ENCODE data around the gene FRMD1.

The FRMD1 gene

DNA sequence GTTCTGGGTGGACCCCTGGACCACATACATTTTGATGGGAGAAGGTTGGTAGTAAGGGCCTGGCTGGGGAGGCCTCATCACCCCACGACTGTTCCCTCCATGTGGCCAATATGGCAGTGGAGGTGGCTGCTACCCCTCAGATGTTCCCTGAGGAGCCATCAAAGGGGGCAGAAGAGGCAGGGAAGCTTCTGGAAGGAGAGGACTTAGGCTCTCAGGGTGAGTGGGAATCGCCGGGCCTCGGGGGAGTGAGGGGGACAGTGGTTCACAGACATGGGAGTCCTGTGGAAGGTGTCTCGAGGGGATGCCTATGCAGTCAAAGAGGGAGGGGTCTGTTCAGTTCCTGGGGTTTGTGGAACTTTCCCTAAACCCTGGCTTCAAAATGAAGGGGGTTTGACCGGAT lies 32.9 kb upstream of the FRMD1 start:
- no peak for DNase-seq (ENCODE audit: low read depth)

GRCh38 chr6:168110437-168110836 lies 31.4 kb upstream of the FRMD1 start:
- no peak for DNase-seq (ENCODE audit: low read depth)

DNA sequence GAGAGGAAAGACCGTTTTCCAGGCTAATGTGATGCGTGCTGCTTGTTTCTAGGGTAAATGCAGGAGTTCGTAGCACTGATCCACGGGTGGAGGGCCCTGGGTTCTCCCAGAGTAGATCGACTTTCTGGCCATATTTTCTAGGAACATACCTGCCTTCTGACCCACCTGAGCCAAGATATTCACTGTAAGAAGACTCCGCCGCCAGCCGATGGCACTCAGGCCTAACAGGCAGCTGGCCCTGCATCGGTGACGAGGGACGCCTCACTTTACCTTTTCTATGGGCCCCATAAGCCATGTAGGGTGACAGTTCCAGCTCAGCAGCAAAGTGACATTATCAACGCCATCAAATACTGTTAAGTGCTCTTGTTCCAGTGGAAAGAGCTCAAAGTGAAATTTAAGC lies 30.2 kb upstream of the FRMD1 start:
- no peak for DNase-seq (ENCODE audit: low read depth)

- DNase-seq (ENCODE audit: low read depth) = no peak
These were observed 28.4 kb upstream of the FRMD1 start for GRCh38 chr6:168107191-168107983.

DNA sequence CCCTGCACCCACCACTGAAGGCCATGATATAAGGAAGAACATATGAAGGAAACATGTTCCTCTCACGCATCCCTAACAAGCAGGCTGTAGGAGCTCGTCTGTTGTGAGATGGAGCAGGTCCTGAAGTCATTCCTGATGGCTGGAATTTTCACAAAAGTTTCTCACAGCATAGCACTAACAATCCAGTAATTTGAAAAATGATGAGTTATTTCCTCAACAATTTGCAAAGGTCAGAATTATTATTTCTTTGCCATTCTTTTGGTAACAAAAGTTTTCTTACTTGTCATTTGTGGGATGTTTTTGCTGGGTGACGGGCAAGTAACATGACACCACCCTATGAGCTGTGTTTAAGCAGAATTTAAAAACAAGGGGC lies 27.6 kb upstream of the FRMD1 start:
- DNase-seq (ENCODE audit: low read depth) = no peak

DNA sequence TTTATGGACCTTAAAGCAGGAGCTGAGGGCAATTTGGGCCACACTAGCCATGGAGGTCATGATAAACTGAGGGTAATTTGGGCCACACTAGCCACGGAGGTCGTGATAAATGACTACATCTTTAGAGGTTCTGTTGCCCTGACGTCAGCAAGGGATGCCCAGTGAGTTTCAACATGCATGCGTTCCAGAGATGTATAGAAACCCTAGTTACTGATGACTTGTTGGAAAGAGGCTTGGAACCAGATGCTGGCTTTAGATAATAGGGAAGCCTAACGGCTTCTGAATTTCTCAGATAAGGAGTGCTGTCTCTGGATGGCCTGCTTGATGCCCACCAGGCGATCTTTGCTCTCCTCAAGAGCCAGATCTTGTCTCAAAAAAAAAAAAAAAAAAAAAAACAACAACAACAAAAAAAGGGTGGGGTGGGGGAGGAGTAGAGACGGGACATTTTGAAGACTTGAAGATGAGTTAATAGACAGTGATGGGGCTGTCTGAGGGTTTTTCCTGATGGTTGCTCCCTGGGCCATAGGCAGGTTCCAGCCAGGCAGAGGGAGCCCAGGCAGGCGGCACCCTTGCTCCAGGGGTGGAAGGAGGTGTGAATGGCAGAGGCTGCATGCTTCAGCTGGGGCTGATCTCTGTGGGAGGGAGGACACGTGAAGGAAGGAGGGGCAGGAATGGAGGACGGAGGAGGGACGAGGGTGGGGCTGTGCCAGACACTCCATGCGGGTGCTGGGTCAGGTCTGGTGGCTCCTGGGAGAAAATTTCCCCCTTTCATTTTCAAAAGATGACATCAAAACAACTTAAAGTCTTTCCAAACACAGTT lies 27.0 kb upstream of the FRMD1 start:
- DNase-seq (ENCODE audit: low read depth) = no peak

- no peak for DNase-seq (ENCODE audit: low read depth)
These were observed 25.6 kb upstream of the FRMD1 start for GRCh38 chr6:168104636-168105035.

DNA sequence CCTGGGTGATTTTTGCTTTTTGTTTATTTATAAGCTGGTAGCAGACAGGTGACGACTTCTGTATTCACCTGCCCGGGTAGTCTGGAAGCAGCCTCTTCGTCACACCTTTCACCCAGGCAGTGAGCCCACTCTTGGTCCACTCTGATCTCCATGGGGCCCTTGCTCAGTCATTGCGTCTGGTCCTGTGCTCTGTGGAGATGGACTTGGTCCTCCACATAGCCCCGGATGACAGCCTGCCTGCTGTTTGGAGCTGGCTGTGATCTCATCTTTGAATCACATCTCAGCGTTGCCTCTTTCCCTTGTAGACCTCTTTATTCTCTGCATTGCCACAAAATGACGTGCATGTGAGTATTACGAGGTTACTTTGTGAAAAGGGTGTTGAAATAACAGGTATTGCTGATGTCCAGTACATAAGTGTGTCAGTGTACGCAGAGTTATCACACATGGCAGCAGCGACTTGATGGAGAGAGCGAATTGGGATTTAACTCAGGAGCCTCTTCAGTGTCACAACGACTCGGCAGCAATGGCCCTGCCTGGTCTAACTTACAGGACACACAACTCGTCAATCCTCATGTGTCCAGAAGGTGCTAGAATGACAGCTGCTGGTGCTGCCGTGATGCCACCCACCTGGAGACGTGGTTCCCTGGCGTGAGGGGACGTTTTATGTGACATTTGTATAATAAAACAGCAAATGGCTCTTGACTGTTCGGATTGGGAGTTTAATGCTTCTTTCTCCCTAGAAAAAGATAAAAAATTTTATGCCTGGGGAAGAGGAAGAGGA lies 24.2 kb upstream of the FRMD1 start:
- no peak for DNase-seq (ENCODE audit: low read depth)

DNA sequence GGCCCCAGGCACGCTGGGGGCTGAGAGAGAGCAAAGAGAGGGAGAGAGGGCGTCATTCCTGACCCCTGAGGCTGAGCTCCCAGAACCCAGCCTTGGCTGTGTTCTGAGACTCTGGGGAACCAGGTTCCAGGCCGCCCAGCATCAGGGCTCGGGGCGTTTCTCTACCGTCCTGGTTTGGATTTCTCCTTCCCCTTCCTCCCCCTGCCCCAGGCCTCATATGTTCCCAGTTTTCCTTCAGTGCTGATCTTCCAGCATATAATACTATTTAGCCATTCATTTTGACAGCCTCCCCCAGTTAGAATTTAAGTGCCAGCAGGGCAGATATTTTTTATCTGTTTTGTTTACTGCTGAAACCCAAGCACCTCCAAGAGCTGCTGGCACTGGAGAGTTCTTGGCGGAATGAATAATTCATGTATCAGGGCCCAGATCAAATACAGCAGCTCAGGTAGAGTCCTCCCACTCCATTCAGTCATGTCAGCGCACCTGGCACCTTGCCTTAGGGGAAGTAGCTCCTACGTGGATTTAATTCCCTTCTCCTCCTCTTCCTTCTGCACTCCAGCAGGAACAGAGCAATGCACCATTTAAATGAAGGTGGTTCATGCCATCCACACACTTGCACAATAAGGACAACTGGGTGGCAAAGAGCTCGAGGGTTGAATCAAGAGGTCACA lies 23.4 kb upstream of the FRMD1 start:
- no peak for DNase-seq (ENCODE audit: low read depth)

DNA sequence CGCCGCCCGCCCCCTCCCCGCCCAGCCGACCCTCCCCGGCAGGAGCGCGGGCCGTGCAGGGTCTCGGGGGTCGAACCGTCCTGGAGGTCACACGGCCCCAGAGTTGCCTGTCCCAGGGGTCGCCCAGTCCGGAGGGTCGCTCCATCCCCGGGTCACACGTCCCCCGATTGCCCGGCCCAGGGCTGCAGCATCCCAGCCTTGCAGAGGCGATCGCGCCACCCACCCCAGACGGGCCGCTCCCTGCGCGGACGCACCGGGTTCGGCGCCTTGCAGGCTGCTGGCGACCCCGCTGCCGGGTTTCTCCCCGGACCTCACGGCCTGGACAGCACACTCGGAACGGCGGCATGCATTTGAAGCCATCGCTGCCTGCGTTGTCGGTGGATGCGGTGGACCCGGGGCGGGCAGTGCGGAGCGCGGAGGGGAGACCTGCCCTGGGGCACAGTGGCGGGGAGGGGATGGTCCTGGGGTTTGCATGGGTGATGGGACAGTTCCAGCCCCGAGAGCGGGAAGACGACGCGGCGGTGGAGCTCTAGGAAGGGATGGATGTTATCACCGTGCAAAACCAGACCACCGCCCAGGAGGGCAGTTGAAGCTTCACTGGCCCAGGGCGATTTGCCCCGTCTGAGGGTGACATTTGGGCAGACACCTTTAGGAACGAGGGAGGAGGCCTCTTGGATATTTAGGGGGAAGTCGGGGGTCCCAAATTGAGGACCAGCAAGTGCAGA lies 22.7 kb upstream of the FRMD1 start:
- DNase-seq (ENCODE audit: low read depth) = no peak

GRCh38 chr6:168100803-168101589 lies 22.0 kb upstream of the FRMD1 start:
- DNase-seq (ENCODE audit: low read depth) = no peak

DNA sequence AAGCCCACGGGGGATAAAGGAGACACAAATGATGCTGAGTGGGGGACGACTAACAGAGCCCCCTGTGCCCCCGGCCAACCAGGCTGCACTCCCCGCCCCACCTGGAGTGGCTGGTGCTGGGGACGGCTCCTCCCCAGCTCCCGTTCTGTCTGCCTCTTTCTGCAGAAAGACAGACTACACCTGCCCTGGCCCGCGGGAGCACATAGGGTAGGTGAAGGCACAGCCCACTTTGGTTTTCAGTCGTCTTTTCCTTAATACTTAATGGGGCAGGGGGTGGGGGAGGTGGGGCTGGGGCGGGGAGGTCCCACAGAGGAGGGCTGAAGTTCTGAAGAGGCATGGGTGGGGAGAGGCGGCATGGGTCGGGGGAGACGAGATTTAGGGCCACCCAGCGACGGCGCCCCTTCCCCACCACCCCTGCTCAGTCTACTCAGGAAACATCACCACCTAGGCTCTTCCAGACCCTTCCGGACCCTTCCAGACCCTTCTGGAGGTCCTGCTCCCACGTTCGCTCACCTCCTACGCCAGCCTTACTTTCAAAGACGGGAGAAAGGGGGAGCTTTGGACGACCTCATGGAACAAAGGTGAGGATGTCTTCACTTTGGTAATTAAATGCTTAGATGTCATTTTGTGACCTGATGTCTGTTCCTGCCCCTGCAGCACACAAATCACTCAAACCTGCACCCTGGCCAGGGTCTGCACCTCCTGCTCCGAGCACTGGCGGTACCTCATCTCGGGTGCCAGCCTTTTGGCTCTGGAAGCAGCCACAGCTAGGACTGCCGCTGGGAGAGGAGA lies 21.2 kb upstream of the FRMD1 start:
- DNase-seq (ENCODE audit: low read depth) = no peak

GRCh38 chr6:168099201-168100010 lies 20.4 kb upstream of the FRMD1 start:
- no peak for DNase-seq (ENCODE audit: low read depth)

DNA sequence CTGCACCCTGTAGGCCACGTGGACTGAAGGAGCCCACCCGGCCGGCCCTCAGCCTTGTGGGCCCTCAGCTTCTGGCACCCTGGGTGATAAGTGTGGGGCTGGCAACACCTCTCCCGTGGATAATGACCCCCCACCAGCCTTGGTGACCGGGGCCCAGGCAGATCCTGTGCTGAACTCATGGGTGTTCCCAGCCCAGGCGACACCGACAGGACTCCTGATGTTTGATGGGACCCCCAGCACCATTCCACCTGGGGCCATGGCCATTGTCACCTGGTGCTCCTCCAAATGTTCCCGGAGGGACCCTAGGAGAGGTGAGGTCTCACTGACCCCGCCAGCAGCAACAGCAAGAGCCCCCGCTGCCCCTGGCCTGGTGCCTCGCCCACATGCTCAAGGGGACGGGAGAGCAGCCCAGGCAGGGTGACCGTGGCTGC lies 19.4 kb upstream of the FRMD1 start:
- no peak for DNase-seq (ENCODE audit: low read depth)

DNA sequence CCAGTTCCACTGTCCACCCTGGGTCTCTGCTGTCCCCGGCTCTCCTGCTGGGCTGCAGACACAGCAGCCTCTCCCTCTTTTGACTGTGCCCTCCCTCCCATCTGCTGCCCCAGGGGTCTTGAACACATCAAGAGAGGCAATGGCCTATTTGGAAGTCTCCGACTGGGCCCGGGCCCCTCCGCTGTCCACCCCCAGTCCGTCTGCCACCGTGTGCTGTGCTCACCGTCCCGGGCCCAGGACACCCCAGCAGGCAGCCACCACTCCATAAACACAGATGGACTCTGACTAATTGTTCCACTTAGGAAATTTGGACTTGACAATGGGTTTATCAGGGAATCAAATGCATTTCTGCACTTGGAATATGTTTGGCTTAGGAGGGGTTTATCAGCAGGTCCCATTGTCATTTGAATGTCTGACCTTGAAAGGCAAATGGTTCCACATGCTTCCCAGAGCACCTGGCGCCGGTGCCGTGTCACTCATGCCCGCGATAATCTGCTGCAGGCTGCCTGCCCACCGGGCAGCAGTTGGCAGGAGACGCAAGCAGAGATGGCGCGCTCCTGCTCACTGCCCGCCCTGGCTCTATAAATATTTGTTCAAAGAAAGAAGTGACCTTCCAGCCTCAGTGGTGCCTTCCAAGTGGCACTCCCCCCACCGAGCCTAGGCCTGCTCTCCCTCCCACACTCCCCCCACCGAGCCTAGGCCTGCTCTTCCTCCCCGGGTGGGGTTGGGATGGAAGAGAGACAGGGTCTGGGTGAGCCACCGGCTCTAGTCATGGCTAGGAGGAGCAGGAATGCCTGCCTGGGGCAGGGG lies 18.8 kb upstream of the FRMD1 start:
- no peak for DNase-seq (ENCODE audit: low read depth)

DNA sequence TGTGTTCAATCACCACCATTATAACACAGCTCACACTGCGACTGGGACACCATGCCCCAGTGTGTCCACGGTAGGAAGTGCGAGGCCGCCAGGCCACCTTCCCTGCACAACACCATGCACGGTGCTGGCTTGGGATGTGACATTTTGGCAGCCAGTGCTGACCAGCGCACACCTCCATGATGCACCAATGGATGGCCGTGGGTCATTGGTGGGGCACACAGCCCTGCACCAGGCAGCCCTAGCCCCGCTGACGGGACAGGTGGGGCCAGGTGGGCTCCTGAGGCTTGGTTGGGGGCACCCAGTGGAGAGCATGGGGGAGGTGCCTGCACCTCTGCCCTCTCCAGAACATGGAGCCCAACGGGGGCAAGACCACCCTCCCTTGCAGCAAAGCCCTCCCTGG lies 18.2 kb upstream of the FRMD1 start:
- no peak for DNase-seq (ENCODE audit: low read depth)

GRCh38 chr6:168096271-168096764 lies 17.3 kb upstream of the FRMD1 start:
- DNase-seq (ENCODE audit: low read depth) = no peak

GRCh38 chr6:168095716-168096250 lies 16.8 kb upstream of the FRMD1 start:
- DNase-seq (ENCODE audit: low read depth) = no peak

Data from GM04504 (cell line).